Measurements from ENCODE around the gene BSCL2. TPM values are rescaled to one million over a fixed set of nuclear protein-coding genes. Genes with fewer than 3 reads are reported as not detected.
"Not testable (repeated sequence)": the region's sequence is repeated elsewhere in the genome, so short reads cannot be mapped to it uniquely, and the experiment has no call there.

Gene BSCL2
- total RNA-seq, 2 donors from 2014 or later, result 18.7 to 38.3 TPM

GRCh38 chr11:62710001-62710345 is 2.7 kb upstream of the BSCL2 start:
- peak in 1 of 2 donors; percentile 5 for ATAC-seq

GRCh38 chr11:62709247-62710000 is 2.2 kb upstream of the BSCL2 start:
- no peaks in the 10 kb centered on the region for H3K27me3 Mint-ChIP-seq
- peaks cover 15% of the 10 kb centered on the region for H3K36me3 Mint-ChIP-seq
- peak; percentile 89 to 90 for ATAC-seq
- peak overlapping the region; percentile 91 to 99 for H3K27ac Mint-ChIP-seq
- peaks cover 55 to 62% of the 10 kb centered on the region in 2 donors for H3K4me1 Mint-ChIP-seq (ENCODE audit: low read depth in 2 of 2)
- DNase-seq (ENCODE audit: low spot score), result peak; percentile 97
- no peaks in the 10 kb centered on the region for H3K9me3 Mint-ChIP-seq
- peak overlapping the region; percentile 93 for H3K4me3 Mint-ChIP-seq

More at GRCh38 chr11:62710001-62710345, 2.7 kb upstream of the BSCL2 start:
- DNase-seq (ENCODE audit: low spot score), result no peak
- Mint-ChIP-seq H3K27me3 (no peaks in the 10 kb centered on the region), H3K4me3 (peak overlapping the region; percentile 93), H3K36me3 (peaks cover 16% of the 10 kb centered on the region), H3K27ac (peak overlapping the region; percentile 91 to 99), H3K4me1 (ENCODE audit: low read depth in 2 of 2) (peaks cover 58 to 62% of the 10 kb centered on the region in 2 donors), H3K9me3 (no peaks in the 10 kb centered on the region)

- ATAC-seq (no peak), DNase-seq (ENCODE audit: low spot score) (no peak)
- H3K27ac Mint-ChIP-seq, result peak overlapping the region; percentile 91 to 99
- H3K9me3 Mint-ChIP-seq, result no peaks in the 10 kb centered on the region
- H3K27me3 Mint-ChIP-seq, result no peaks in the 10 kb centered on the region
- peak overlapping the region; percentile 93 for H3K4me3 Mint-ChIP-seq
- peaks cover 10% of the 10 kb centered on the region for H3K36me3 Mint-ChIP-seq
- H3K4me1 Mint-ChIP-seq (ENCODE audit: low read depth in 2 of 2), result peaks cover 51 to 58% of the 10 kb centered on the region in 2 donors
Measured at GRCh38 chr11:62708793-62709192, 1.6 kb upstream of the BSCL2 start.

- H3K36me3 Mint-ChIP-seq, result peaks cover 10% of the 10 kb centered on the region
- H3K4me3 Mint-ChIP-seq, result peak overlapping the region; percentile 93
- peaks cover 49 to 55% of the 10 kb centered on the region in 2 donors for H3K4me1 Mint-ChIP-seq (ENCODE audit: low read depth in 2 of 2)
- H3K27me3 Mint-ChIP-seq, result no peaks in the 10 kb centered on the region
- no peak for ATAC-seq
- no peaks in the 10 kb centered on the region for H3K9me3 Mint-ChIP-seq
- H3K27ac Mint-ChIP-seq, result peak overlapping the region; percentile 91 to 99
- DNase-seq (ENCODE audit: low spot score), result no peak
Measured at GRCh38 chr11:62708392-62708791, 1.2 kb upstream of the BSCL2 start.

GRCh38 chr11:62706850-62707247 is 375 bp downstream of the BSCL2 start:
- H3K9me3 Mint-ChIP-seq, result no peaks in the 10 kb centered on the region
- peak overlapping the region; percentile 91 for H3K4me3 Mint-ChIP-seq
- DNase-seq (ENCODE audit: low spot score) (no peak), ATAC-seq (no peak)
- H3K27me3 Mint-ChIP-seq, result no peaks in the 10 kb centered on the region
- H3K27ac Mint-ChIP-seq, result peak overlapping the region; percentile 77 to 90
- peaks cover 7% of the 10 kb centered on the region for H3K36me3 Mint-ChIP-seq
- H3K4me1 Mint-ChIP-seq (ENCODE audit: low read depth in 2 of 2), result peaks cover 42 to 51% of the 10 kb centered on the region in 2 donors

GRCh38 chr11:62705880-62706849 is 1.1 kb downstream of the BSCL2 start:
- Mint-ChIP-seq H3K4me1 (ENCODE audit: low read depth in 2 of 2) (peaks cover 42 to 51% of the 10 kb centered on the region in 2 donors), H3K4me3 (peak overlapping the region; percentile 91), H3K27ac (peak overlapping the region; percentile 77 to 90), H3K27me3 (no peaks in the 10 kb centered on the region), H3K36me3 (peaks cover 7% of the 10 kb centered on the region), H3K9me3 (no peaks in the 10 kb centered on the region)
- ATAC-seq (peak; percentile 88 to 93), DNase-seq (ENCODE audit: low spot score) (peak; percentile 94)

- Mint-ChIP-seq H3K27ac (peak overlapping the region; percentile 77 to 90), H3K4me1 (ENCODE audit: low read depth in 2 of 2) (peaks cover 42 to 50% of the 10 kb centered on the region in 2 donors), H3K9me3 (no peaks in the 10 kb centered on the region), H3K27me3 (no peaks in the 10 kb centered on the region), H3K36me3 (peaks cover 7% of the 10 kb centered on the region), H3K4me3 (peak overlapping the region; percentile 91)
- no peak for ATAC-seq
- DNase-seq (ENCODE audit: low spot score), result no peak
Measured at GRCh38 chr11:62705413-62705812, 1.8 kb downstream of the BSCL2 start.

- not testable (repeated sequence) for H3K9me3 Mint-ChIP-seq; H3K27me3 Mint-ChIP-seq; H3K27ac Mint-ChIP-seq; ATAC-seq; H3K4me3 Mint-ChIP-seq; DNase-seq (ENCODE audit: low spot score); H3K36me3 Mint-ChIP-seq
- H3K4me1 Mint-ChIP-seq (ENCODE audit: low read depth in 2 of 2), result peaks cover 28 to 35% of the 10 kb centered on the region in 2 donors
Measured at GRCh38 chr11:62703921-62704320, 3.3 kb downstream of the BSCL2 start.

GRCh38 chr11:62702246-62702645 is 5.0 kb downstream of the BSCL2 start:
- DNase-seq (ENCODE audit: low spot score) (no peak), ATAC-seq (peak in 1 of 2 donors; percentile 8)
- Mint-ChIP-seq H3K36me3 (peaks cover 7% of the 10 kb centered on the region), H3K4me3 (no peak overlapping the region), H3K27me3 (no peaks in the 10 kb centered on the region), H3K4me1 (ENCODE audit: low read depth in 2 of 2) (peaks cover 23 to 25% of the 10 kb centered on the region in 2 donors), H3K9me3 (no peaks in the 10 kb centered on the region), H3K27ac (no peak overlapping the region)

- ATAC-seq (peak; percentile 69 to 84), DNase-seq (ENCODE audit: low spot score) (peak; percentile 83)
- Mint-ChIP-seq H3K4me3 (no peak overlapping the region), H3K4me1 (ENCODE audit: low read depth in 2 of 2) (peaks cover 6 to 8% of the 10 kb centered on the region in 2 donors), H3K27ac (no peak overlapping the region), H3K27me3 (no peaks in the 10 kb centered on the region), H3K9me3 (no peaks in the 10 kb centered on the region), H3K36me3 (no peaks in the 10 kb centered on the region)
Measured at GRCh38 chr11:62694455-62695167, 12.6 kb downstream of the BSCL2 start.

GRCh38 chr11:62693624-62694023 is 13.6 kb downstream of the BSCL2 start:
- DNase-seq (ENCODE audit: low spot score); H3K27ac Mint-ChIP-seq; H3K4me1 Mint-ChIP-seq (ENCODE audit: low read depth in 2 of 2); ATAC-seq; H3K36me3 Mint-ChIP-seq; H3K9me3 Mint-ChIP-seq; H3K4me3 Mint-ChIP-seq; H3K27me3 Mint-ChIP-seq: not testable (repeated sequence)

- Mint-ChIP-seq H3K4me1 (ENCODE audit: low read depth in 2 of 2) (peaks cover 2 to 3% of the 10 kb centered on the region in 2 donors), H3K36me3 (peaks cover 5% of the 10 kb centered on the region), H3K27ac (no peak within 1 kb of the TSS), H3K27me3 (peaks cover 5 to 7% of the 10 kb centered on the region in 2 donors), H3K4me3 (no peak within 1 kb of the TSS), H3K9me3 (no peaks in the 10 kb centered on the region)
- no peak for ATAC-seq
- no peak for DNase-seq (ENCODE audit: low spot score)
Measured at GRCh38 chr11:62689421-62690183, 17.6 kb downstream of the BSCL2 start, which contains the start of gene LRRN4CL. TSS of gene LRRN4CL (minus strand) at chr11:62689530. CDS start at chr11:62688508, 1,022 bp downstream.

- Mint-ChIP-seq H3K4me3 (no peak overlapping the region), H3K4me1 (ENCODE audit: low read depth in 2 of 2) (no peaks in the 10 kb centered on the region), H3K27ac (no peak overlapping the region), H3K27me3 (peaks cover 5 to 7% of the 10 kb centered on the region in 2 donors), H3K36me3 (peaks cover 5% of the 10 kb centered on the region), H3K9me3 (no peaks in the 10 kb centered on the region)
- no peak for DNase-seq (ENCODE audit: low spot score)
- no peak for ATAC-seq
Measured at GRCh38 chr11:62688491-62688890, 18.7 kb downstream of the BSCL2 start.

All from natural killer cell treated with Interleukin-12 subunit alpha and Interleukin-12 subunit beta and Interleukin-15 and Interleukin-18, amount 100 ng/mL, for 72 hours (primary cell).